ENCODE results near the gene TCFL5.

The TCFL5 gene

DNA sequence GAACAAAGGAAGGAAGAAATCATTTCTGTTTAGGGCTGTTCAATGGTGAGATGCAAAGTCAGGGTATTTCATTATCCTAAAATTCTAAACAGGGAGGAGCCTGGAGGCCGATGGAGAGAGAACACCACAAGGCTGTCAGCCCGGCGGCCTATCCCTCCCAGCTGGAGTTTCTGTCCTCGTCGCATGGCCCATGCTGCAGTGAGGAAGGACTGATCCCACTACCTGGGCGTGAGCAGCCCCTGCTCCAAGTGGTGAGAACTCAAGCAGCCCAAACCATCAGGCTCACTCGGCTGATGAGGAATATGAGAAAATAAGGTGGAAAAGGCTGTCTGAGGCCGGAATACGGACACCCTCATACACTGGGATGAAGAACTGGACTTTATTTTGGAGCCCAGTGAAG lies 33.9 kb upstream of the TCFL5 start:
- DNase-seq (ENCODE audit: low spot score) = no peak

DNA sequence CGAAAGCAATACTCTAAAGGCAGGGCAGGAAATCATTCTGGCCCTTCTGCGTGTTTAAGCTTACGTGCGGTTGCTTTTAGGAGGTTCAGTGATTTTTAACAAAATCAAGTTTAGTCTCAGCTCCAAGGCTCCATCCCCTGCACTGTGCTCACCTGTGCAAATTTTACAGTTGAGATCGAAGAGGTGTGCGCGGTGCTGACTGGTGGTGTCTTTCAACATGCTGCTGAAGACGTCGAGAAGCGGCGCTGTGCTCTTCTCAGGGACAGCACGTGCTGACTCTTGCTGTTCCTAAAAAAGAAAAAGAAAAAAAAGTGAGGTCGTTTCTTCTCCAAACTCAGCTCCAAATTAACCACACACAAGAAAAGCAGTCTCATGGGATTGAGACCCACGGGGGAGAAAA lies 32.6 kb upstream of the TCFL5 start:
- no peak for DNase-seq (ENCODE audit: low spot score)

DNA sequence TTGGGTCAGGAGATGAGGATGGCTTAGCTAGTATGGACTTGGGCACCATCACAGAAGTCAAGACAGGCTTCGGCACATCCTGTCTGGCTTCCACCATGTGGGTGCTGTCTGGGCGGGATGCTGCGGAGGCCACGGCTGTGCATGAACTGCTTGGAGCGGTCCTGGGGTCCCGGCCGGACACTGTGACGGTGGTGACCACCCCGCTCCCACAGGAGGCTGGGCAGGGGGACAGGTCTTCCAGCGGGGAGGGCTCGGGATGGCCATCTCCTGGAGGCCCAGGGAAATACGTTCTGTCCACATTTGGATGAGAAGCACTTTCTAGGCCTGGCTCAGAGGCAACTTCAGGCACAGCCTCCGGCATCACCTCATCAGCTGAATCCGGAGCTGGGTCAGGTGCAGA lies 32.1 kb upstream of the TCFL5 start:
- no peak for DNase-seq (ENCODE audit: low spot score)

DNA sequence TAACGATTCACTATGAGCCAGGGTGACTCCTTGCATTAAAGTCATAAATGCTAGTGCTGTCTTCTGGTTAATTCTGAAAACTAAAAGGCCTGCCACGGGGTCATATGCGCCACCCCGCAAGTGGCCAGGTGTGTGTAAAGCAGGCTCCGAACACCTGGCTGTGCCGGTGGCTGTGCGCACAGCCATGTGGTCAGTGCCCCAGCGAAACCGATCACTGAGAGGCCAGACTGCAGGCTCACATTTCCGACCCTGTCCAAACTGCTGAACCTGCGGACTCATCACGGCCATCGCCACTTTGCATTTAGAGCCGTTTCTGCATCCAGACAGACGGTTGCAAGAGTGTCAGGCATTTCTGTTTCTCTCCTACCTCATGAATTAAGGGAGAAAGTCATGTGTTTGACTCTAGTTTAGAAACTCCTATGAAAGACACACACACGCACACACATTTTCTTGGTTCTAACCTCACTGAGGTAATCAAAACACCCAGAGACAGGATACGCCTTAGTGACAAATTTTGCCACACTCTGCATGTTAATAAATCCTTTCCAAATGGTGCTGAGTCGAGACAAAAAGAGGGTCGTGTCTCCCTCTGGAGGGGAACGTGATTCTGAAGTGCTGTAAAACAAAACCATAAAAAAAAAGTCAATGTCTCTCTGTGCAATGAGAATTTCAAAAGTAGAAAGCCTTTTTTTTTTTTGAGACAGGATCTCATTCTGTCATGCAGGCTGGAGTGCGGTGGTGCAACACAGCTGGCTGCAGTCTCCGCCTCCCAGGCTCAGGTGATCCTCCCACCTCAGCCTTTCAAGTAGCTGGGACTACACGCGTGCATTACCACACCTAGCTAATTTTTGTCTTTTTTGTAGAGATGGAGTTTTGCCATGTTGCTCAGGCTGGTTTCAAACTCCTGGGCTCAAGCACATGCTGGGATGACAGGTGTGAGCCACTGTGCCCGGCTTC lies 31.0 kb upstream of the TCFL5 start:
- DNase-seq (ENCODE audit: low spot score) = no peak

DNA sequence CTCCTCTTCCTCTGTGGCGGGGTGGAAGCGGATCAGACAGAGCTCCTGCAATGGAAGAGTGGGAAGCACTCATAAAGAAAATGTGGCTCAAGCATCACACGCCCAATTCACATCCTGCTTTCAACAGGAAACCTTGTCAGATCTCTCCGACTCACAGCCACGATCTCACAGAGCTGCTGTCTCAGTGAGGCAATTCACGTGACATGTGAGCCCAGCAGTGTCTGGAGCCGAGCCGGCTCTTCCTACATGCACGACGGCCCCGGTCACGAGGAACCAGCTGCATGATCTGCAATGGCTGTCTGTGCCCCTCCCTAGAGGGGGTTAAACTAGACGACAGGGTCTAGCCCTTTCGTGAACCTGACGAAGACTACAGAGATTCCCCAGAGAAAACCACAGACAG lies 29.5 kb upstream of the TCFL5 start:
- peak; percentile 78 for DNase-seq (ENCODE audit: low spot score)

DNA sequence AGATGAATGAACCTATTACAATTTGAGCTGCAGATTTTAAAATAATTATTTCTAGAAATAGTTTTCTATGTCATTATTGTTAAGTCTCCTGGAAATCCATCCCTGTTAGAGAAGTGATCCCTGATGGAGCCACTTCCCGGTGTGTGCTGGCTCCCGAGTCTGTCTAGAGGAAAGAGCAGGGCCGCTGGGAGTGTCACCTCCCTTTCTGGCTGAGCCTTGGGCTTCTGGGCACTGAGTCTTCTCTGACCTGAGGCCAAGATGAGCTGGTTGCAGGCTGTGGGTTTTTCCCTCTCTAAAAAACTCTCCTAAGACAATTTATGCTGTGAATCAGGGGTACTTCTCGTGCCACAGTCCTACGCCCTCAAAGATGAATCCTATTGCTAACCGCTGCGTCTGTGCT lies 28.8 kb upstream of the TCFL5 start:
- no peak for DNase-seq (ENCODE audit: low spot score)

DNA sequence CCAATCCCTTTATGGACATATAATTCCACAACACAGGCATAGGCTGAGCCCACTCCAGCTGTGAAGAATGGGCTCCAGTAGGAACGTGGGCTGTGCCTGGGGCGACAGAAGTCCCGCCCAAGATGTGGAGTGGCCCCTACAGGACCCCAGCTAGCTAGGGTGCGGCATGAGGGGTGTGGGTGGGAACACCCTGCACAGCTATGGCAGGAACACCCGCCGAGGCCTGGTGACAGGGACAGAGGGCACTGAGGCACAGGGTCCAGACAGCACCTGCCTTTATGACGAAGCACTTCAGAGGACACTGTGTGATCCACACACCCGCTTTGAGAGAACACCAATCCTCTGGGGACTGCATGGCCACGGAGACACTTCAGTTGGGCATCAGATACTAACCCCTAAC lies 28.2 kb upstream of the TCFL5 start:
- no peak for DNase-seq (ENCODE audit: low spot score)

DNA sequence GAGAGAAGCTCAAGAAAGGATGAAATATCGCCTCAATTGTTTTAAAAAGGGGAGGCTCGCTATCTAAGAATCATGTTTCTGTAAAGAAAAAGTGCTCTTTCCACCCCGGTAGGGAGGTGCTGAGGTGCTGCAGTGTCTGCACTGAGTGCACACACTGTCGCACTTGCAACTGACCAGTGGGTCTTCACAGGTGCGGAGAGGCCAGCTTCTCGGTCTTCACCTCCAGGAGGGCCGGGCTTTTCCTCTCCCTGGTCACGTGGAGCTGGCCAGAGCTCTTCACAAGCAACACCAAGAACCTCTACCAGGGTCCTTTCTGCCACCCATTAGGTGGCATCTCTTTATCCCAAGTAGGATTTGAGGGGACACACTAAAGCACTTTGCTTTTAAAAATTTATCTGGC lies 27.8 kb upstream of the TCFL5 start:
- no peak for DNase-seq (ENCODE audit: low spot score)

DNA sequence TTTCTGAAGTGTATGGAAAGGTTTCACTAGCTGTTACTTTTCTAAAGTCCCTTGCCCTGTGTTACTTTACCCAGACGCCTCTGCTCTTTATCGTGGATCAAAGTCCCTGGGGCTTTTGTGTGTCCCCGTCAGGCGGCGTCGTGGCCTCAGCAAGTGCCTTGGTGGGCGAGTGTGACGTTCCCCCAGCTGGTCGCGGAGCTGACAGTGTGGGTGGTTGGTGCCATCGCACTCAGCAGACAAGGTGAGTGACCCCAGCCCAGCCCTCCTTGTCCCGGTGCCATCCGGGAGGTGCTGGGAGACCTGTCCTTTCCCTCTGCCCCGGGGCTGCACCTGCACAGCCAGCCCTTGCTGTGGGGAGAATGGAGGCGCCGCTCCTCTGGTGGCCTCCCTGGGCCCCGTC lies 27.3 kb upstream of the TCFL5 start:
- no peak for DNase-seq (ENCODE audit: low spot score)

DNA sequence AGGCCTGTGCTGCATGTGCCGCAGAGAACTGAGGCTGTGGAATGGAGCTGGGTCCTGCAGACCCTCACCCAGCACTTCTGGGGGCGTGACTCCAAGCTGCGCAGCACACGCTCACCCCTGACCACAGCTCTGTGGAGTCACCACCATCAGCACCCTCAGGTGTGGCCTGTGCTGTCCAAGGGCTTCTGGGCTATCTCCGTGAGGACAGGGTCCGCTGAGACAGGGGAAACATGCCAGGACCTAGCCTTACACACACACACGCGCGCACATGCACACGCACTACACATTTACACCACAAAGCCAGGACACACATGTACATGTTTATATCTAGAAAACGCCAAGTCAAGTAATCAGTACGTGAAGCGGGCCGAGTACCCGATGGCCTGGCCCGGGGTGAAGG lies 26.8 kb upstream of the TCFL5 start:
- no peak for DNase-seq (ENCODE audit: low spot score)

DNA sequence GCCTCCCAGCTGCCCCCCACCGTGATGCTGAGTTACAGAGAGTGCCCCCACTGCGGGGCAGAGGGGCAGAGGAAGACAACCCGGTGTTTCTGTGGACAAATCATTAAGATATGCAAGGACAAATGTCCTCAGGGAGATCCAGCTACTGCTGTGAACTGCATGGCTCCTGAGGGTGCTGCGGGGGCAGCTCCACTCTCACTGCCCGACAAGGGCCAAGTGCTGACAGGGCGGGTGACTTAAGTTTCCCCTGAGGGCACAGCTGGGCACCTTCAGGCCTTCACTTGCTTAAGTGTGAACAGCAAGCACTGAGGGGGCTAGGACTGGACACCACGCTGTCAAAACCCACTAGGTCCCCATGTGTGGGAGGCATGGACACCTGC lies 26.2 kb upstream of the TCFL5 start:
- no peak for DNase-seq (ENCODE audit: low spot score)

DNA sequence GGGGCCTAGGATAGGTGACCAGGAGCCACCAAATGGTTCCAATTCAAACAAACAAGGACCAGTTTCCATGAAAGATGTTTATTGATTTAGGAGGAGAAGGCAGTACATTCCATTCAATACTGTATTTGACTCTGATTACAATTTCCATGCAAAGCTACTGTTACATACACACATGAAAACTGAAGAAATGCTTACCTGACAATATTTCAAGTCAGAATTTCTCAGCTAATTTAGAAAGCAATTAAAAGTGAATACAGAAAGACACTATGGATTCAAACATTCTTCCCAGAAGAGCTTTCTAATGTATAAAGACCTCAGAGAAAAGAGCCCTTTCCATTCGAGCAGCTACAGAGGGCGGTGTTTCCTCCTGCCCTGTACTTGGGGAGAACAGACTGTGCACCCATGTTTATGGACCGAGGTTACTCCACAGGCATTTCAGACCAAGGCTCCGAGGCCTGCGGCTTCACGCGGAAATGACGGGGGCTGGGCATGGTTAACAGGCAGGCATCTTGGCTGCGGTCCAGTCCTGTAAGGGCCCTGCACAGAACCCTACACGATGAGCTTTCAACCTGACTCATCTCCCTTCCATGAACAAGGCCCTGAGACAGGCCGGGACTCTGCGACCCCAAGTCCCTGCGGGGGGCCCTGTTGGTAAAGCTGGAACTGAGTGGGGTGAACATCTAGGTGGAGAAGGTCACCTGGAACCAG lies 25.7 kb upstream of the TCFL5 start:
- DNase-seq (ENCODE audit: low spot score) = peak; percentile 61

DNA sequence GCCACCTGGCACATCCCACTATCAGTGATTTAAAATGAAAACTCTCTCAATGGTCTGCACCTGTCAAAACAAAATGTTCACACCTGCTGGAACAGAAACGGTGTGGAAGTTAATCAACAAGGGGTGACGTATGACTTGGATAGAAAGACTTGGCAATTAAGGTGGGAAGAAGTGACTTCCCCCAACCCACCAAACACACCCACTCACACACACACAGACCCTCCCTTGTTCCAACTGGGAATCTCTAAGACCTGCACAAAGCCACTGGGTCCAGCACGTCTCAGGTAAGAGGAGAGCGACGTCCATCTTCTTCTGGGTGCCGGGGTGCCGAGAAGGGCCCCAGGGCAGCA lies 25.1 kb upstream of the TCFL5 start:
- no peak for DNase-seq (ENCODE audit: low spot score)

DNA sequence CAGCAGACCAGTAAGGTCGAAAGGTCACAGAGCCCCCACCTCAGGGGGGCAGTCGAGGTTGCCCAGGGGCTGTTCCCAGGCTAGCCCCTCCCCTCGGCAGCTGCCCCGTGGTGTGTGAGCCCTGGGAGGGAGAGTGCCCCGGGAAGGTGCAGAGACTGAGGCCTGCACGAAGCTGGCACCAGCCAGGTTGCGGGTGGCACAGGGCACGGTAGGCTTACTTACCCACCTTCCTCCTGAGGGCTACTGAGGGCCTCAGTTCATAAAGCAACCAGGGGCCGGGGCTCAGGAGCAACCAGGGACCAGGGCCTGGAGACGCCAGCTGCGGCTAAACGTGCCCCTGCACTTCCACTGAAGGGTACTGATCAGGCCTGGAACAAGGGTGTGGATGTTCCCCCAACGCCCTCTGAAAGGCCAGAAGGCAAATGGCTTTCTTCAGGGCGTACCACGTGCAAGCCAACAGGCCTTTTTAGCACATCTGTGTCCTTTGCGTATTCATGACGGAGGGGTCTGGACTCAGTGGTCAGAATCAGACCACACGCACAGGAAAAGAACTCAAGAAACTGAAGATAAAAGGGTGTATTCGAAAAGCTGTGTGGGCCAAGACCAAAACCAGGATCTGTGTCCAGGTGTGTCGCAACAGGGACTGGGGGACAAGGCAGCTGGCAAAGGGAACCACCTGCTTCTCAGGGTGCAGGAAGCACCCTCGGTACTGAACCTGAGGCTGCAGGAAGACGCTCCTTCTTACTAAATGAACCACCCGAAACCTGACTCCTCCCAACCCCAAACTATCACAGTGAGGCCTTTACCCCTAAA lies 24.5 kb upstream of the TCFL5 start:
- DNase-seq (ENCODE audit: low spot score) = no peak

DNA sequence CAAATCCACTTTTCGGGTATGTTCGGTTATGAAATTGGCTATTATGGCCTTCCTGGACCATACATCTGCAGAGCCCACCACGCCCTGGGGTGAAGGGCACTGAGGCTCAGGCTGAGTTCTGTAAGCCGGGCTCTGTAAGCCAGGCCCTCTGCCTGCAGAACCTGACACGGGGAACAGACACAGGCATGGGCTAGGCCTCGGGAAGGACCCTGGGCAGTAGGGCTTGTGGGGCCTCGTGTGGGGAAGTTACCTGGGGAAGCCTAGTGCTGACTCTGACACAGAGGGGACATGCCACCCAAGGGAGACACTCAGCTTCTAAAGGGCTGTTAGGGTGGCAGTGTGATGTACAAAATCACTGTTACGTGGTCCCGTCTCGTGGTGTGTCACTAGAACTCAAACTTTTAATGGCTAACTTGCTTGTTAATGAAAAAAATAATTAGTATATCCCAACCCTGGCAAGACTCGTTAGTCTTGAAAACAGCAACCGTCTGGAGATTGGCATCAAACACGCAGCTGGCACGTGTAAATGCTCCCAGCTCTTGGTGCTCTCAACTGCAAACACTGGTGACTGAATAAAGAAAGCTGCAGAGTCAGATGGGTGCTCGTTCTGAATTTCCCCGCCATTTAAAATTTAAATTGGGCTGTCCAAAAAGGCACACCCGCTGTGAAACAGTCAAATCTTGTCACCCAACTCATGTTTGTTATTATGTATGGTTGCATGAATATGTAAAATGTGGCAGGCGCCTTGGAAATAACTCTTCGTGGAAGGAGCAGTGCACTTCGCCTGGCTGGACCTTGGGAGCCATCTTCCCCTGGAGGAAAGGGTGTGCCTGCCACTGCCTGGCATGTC lies 23.6 kb upstream of the TCFL5 start:
- no peak for DNase-seq (ENCODE audit: low spot score)

DNA sequence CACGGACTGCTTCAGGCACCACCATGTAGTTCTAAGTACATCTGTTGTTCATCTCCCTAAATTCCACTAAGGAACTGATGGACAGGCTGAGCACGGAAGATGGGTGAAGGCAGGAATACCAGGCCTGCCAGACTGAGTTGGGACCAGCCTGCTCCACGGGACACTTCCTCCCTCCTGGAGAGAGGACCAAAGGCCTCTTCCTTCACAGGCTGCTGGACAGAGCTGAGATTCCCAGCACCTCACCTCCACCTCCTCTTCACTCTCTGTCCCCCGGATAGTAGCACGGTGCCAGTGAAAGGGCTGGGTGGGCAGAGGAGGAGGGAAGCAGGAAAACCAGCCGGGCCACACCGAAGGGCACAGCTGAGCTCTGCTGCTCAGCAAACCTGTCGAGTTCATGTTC lies 22.9 kb upstream of the TCFL5 start:
- no peak for DNase-seq (ENCODE audit: low spot score)

DNA sequence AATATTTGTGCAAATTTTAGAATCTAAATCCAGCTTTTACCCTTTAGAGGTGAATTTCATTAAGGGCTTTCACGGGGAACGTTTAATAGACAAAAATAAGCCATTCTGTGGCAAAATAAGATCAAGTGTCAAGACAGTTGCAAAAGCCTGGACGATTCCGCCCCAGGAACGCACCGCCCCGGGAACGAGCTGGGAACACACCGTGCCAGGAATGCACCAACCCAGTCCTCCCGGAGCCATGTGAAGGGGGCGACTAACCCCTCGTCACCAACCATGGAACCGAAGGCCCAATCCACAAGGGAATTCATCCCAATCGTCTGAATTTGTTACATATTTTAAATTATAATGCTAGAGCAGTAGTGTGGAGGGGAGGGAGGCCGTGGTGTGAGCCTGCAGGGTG lies 20.8 kb upstream of the TCFL5 start:
- DNase-seq (ENCODE audit: low spot score) = no peak

DNA sequence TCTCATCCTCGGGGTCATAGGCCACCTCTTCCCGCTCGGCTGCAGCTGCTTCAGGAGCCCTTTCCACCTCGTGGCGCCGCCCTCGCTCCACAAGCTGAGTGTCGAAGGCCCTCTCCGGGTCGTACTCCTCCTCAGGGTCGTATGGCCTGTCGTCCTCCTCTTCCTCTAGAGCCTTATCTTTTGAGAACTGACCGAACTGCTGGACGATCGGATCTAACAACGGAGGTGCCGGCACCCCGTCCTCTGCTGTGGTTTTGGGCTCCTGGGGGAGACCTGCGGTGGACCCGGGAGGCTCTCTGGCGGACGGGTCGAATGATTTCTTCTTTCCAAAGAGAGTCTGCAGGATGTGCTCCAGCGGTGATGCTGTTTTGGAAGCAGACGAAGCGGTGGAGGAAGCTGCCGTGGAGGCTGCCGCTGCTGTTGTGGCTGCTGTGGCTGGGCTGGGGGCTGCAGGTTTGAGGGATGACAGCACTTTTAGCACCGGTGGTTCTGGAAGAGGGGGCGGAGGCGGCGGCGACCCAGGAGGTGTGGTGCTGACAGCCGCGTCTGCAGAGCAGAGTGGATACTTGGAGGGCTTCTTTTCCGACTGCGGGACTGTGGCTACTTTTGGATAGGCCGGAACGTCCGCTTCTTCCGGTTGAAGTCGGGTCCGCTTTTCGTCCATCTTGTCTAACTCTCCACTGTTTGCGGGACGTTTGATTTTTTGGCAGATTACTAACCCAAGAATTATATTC lies 20.2 kb upstream of the TCFL5 start:
- no peak for DNase-seq (ENCODE audit: low spot score)

DNA sequence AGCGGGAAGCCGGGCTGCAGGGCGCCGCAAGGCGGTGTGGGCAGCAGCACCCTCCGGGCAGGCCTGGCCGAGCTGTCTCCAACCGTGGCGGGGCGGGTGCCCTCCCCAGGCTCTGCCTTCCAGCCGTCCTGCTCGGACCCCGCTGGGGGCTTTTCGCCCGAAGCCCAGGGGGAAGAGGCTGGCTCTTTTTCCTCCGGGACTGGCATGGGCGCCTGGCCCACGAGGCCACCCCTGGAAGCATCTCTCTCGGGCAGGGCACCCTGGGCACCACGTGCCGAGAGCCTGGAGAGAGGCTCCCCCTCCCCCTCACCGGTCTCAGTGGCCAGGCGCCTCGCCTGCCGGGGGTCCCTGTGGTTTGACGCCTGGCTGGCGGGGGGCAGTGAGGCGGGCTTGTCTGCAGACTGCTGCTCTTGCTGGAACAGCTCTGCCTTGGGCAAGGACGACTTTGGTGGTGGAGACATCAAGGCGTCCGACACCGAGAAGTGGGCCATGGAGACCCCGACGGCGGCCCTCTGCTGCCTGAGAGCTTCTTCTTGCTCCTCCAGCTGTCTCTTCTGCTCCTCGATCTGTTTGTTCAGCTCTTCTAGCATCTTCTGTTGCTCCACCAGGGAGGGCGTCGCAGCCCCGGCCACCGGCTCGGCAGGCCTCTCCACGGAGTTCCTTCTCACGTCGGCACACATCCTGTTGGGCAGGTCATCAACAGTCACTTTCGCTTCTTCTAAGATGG lies 19.5 kb upstream of the TCFL5 start:
- DNase-seq (ENCODE audit: low spot score) = no peak

DNA sequence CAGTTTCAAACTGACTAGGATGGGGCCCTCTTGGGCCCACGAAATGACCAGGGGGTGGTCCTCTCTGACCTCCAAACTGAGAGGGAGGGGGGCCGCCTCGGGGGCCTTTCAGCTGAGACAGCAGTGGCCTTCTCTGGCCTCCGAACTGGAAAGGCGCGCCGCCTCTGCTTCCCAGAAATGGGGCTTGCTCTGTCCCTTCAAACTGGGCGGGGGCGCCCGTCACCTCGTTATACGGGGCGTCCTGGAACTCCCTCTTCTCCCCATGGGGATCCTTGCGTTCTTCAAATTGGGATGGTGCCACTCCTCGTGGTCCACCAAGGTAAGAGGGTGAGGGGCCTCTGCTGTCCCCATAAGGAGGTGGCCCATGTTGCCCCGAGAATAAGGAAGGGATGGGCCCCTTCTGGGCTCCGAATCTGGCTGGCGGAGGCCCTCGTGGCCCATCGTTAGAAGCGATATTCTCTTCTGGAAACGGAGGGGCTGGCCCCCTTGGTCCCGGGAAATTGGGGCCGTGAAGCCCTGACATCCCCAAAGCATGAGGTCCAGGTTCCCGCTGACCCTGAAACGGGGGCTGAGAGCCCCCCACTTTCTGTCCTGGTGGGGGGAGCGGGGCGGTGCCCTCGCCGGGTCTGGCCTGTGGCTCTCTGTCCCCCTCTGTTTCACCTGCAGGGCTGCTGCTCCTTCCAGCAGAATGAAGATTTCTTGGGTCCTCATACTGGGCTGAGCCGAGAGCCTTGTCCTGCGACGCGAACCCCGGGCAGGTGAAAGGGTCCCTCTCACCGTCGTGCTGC lies 18.7 kb upstream of the TCFL5 start:
- no peak for DNase-seq (ENCODE audit: low spot score)
